Chondrocyte (in vitro differentiated cells): ENCODE results near the gene NEUROD2. TPM values are rescaled to one million over a fixed set of nuclear protein-coding genes. Genes with fewer than 3 reads are reported as not detected.

Experiments used
- DNase-seq: peaks from one replicate; pipeline ENCODE4 v3.0.0; 2021; ENCODE audit warnings: mixed read lengths, low spot score
- H3K27ac Mint-ChIP-seq: one replicate; pipeline ENCODE4 v1.8.0; 2021; ENCODE audit warnings: mild to moderate bottlenecking, moderate library complexity, mixed read lengths; ENCODE audit not compliant: unreplicated experiment
- H3K27me3 Mint-ChIP-seq: 2 replicates; pipeline ENCODE4 v1.8.0; 2021; ENCODE audit warnings: low read depth, mixed read lengths
- H3K36me3 Mint-ChIP-seq: 2 replicates; pipeline ENCODE4 v1.8.0; 2021; ENCODE audit warnings: low read depth, mixed read lengths
- H3K4me1 Mint-ChIP-seq: 2 replicates; pipeline ENCODE4 v1.8.0; 2021; ENCODE audit warnings: low read depth, mild to moderate bottlenecking, mixed read lengths
- H3K4me3 Mint-ChIP-seq: one replicate; pipeline ENCODE4 v1.8.0; 2021; ENCODE audit warnings: mild to moderate bottlenecking, moderate library complexity, mixed read lengths; ENCODE audit not compliant: unreplicated experiment
- H3K9me3 Mint-ChIP-seq: 2 replicates; pipeline ENCODE4 v1.8.0; 2021; ENCODE audit warnings: low read depth, mixed read lengths
- total RNA-seq: library from RNA; stranded (reverse); gene quantifications from 3 replicates; pipeline ENCODE4 v1.2.1, GENCODE V29; 2021
- TF ChIP-seq, protein P1 (sequence below): fragments of 200-600 bp; sonication (generic); IDR thresholded peaks from 2 replicates; pipeline ENCODE4 v1.5.0; 2021; ENCODE audit warnings: antibody characterized with exemption, mild to moderate bottlenecking, moderate library complexity

NEUROD2 gene
- total RNA-seq, 1 donor from 2014 or later, result not detected

DNA sequence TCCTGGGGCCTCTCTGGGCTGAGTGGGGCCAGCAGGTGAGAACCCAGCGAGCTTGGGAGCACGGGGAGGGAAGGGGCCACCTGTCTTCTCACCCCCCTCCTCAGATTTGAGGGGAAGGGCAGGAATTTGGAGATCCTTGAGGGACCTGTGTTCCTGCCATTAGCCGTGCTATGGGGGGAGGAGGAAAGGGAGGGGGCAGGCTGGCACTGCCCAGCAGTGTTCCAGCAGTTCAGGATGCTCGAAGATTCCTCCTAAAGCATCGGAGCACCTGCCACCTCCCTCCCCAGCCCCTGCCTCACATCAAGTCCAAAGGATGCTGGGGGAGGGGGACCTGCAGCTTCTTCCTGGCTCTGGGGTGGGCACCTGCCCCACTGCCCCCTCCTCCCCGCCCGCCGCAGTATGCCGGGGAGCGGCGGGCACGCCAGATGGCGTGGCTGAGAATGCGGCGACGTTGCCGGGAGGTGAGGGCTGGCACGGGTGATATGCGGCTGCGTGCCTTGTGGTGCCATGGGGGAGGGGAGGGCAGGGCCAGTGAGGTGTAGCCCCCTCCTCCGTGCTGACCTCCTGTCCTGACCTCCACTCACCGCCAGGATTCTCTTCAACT lies 4.7 kb upstream of the NEUROD2 start:
- DNase-seq, result peak; percentile 66
- H3K4me1 Mint-ChIP-seq, result no peaks in the 10 kb centered on the region
- no peaks in the 10 kb centered on the region for H3K36me3 Mint-ChIP-seq
- no peaks in the 10 kb centered on the region for H3K9me3 Mint-ChIP-seq
- TF ChIP-seq, protein P1, sequence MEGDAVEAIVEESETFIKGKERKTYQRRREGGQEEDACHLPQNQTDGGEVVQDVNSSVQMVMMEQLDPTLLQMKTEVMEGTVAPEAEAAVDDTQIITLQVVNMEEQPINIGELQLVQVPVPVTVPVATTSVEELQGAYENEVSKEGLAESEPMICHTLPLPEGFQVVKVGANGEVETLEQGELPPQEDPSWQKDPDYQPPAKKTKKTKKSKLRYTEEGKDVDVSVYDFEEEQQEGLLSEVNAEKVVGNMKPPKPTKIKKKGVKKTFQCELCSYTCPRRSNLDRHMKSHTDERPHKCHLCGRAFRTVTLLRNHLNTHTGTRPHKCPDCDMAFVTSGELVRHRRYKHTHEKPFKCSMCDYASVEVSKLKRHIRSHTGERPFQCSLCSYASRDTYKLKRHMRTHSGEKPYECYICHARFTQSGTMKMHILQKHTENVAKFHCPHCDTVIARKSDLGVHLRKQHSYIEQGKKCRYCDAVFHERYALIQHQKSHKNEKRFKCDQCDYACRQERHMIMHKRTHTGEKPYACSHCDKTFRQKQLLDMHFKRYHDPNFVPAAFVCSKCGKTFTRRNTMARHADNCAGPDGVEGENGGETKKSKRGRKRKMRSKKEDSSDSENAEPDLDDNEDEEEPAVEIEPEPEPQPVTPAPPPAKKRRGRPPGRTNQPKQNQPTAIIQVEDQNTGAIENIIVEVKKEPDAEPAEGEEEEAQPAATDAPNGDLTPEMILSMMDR, result no peak
- peaks cover 42% of the 10 kb centered on the region for H3K27me3 Mint-ChIP-seq
- no peak overlapping the region for H3K4me3 Mint-ChIP-seq
- H3K27ac Mint-ChIP-seq, result no peak overlapping the region

DNA sequence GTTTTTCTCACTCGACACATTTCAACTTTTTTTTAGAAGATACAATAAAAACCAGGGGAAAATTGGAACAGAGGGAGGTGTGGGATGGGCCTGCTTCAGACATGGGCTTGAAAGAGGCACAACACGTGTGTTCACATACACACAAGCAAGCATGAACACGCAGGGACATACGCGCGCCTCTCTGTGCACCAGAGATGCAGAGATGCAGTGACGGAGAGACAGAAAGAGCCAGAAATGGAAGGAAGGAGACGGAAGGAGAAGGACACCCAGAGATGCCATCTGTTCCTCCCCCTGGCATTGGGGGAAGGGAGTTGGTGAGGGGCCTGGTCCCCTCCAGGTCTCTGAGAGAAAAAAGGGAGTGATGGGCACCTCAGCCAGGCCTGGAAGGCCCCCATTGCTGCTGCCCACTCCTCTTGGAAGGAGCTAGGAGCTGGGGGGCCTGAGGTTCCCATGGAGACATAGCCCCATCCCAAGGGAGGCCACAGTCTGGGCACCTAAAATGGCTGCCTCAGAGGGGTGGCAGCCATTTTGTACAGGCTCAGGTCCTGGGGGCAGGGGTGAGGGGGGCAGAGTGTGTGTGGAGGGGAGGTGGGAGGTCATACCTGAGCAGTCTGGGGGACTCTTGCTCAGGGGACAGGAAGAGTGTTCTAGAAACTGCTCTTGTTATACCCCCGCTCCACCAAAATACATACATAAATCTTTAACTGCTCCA lies 3.8 kb upstream of the NEUROD2 start:
- Mint-ChIP-seq H3K27ac (no peak overlapping the region), H3K4me3 (no peak overlapping the region), H3K9me3 (no peaks in the 10 kb centered on the region), H3K36me3 (no peaks in the 10 kb centered on the region), H3K27me3 (peaks cover 45% of the 10 kb centered on the region), H3K4me1 (no peaks in the 10 kb centered on the region)
- TF ChIP-seq, protein P1, result no peak
- no peak for DNase-seq

DNA sequence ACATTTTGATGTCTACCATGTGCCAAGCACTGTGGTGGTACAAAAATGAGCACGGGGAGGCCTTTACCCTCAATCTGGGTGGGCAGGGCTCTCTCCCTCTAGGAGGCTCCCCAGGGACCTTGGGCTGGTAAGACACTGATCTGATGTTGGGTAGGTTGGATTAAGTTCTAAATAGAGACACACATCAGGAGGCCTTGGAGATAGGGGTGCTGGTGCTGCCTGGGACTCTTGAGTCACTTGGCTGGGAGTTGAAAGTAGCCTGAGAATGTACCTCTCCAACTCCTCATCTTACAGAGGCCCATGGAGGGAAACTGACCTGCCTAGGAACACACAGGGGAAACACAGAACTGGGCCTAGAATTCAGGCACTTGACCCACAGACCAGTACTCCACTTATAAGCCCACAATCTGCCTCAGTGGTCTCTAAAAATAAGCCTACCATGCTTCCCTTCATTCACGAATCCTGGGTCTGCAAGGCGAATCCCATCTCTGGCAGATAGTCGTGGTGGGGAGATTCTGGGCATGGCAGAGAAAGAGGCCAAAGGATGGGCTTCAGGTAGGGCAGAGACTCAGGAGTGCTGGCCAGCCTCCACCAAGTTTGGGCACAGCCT lies 1.8 kb upstream of the NEUROD2 start:
- Mint-ChIP-seq H3K4me3 (no peak overlapping the region), H3K27me3 (peaks cover 47% of the 10 kb centered on the region), H3K9me3 (no peaks in the 10 kb centered on the region), H3K4me1 (peaks cover 7% of the 10 kb centered on the region), H3K36me3 (no peaks in the 10 kb centered on the region), H3K27ac (no peak overlapping the region)
- no peak for DNase-seq
- TF ChIP-seq, protein P1, result no peak

DNA sequence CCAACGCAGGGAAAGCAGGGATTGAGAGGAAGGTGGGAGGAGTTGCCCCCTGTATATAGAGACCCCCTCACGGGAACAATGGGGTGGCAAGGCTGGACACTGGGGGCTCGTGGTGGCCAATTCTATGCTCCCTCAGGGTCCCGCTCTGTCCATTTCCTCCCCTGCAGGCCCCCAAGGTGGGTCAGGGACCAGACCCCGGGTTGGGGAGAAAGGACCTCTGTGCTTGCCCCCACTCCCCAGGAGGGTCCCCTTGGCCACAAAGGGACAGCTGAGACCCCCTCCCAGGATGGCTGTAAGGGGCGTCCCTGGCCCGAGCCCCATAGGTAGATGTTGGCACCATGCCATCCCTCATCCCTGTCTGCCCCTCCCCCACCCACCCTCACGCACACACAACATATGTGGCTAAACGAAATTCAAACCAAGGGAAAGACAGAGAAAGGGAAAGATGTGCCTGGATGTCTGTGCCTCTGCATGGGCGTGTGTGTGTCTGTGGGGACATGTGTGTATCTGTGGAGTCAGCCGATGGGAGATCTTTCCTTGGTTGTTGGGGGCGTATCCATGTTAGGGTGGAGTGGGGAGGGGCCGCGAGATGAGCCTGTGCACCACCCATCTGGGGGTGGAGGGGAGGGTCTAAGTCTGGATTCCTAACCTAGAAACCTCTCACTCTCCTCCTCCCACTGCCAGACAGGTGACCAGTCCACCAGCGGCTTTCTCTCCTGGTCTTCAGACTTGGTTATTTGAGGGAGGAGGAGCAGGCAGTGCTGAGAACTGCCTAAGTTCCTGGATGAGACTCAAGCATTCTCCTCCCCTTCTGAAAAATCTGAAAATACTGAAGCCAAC lies 642 bp upstream of the NEUROD2 start:
- Mint-ChIP-seq H3K27me3 (peaks cover 51% of the 10 kb centered on the region), H3K4me3 (no peak overlapping the region), H3K9me3 (no peaks in the 10 kb centered on the region), H3K27ac (no peak overlapping the region), H3K36me3 (no peaks in the 10 kb centered on the region), H3K4me1 (peaks cover 7% of the 10 kb centered on the region)
- TF ChIP-seq, protein P1, result no peak
- DNase-seq, result no peak
